COLO829 (cell line): ENCODE results near the gene PDRG1.

Source experiments
- DNase-seq: peaks from one replicate; pipeline ENCODE4 v3.0.0; 2012; ENCODE audit warnings: low spot score

The PDRG1 gene

DNA sequence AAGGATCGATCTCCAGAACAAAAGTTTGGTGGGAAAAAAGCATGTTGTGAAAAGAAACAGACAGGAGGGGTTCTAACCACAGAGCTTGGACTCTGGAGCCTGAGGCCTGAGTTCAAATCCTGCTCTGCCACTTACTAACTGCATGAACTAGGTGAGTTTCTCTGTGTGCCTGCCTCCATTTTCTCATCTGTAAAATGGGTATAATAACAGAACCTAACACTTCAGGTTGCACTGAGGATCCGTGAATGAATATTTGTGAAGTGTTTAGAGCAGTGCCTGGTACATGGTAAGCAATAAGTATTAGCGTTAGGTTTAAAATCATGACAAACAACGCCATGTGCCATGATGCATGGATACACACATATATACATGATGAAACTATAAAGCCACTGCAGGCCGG, 44.8 kb downstream of the PDRG1 start:
- DNase-seq = no peak

DNA sequence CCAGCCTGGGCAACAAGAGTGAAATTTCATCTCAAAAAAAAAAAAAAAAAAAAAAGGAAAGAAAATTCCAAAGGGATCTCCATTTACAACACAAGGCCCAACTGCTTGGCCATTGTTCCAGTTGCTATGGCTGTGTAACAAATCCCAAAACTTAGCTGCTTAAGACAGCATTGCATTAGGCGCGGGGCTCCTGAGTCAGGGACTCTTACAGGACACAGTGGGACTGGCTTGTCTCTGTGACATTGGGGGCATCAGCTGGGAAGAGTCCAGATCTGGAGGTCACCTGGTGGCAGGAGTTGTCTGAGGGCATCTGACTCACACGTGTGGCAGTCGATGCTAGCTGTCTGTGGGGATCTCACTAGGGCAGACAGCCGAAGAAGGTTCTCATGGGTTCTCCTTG, 45.8 kb downstream of the PDRG1 start:
- DNase-seq = no peak

DNA sequence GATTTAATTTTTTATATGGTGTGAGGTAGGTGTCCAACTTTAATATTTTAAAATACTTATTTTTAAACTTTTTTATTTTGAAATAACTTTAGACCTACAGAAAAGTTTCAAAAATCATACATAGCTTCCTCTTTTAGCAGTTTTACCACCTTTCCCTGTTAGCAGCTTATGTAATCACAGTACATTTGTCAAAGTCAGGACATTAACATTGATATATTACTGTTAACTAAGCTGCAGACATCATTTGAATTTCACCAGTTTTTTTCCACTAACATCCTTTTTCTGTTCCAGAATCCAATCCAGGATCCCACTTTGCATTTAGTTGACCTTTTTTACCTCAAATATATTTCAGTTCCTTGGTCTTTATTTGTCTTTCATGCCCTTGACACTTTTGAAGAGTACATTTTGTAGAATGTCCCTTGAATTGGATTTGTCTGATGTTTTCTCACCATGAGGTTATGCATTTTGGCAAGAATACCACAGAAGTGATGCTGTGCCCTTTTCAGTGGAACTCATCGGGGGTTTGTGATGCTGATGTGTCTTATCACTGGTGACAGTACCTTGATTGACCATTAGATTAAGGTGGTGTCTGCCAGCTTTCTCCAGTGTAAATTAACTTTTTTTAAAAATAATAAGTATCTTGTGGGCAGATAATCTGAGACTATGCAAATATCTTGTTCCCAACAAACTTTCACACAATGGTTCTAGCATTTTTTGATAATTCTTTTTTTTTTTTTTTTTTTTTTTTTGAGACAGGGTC, 48.0 kb downstream of the PDRG1 start:
- DNase-seq = no peak

DNA sequence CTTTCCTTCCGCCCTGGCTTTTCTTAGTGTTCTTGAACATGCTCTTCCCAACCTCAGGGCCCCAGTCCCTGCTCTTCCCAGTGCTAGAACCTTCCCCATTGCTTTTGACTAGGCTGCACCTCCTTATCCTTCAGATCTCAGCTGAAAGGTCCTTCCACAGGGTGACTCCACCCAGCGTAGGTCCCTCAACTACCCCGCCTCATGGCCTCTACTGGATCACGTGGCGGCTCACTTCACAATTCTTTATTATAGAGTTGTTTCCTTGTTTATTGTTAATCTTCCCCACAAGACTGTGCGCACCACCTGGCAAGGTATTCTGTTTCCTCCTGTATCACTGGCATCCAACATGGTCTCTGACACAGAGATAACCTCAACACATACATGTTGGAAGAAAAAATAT, 50.2 kb downstream of the PDRG1 start:
- no peak for DNase-seq

DNA sequence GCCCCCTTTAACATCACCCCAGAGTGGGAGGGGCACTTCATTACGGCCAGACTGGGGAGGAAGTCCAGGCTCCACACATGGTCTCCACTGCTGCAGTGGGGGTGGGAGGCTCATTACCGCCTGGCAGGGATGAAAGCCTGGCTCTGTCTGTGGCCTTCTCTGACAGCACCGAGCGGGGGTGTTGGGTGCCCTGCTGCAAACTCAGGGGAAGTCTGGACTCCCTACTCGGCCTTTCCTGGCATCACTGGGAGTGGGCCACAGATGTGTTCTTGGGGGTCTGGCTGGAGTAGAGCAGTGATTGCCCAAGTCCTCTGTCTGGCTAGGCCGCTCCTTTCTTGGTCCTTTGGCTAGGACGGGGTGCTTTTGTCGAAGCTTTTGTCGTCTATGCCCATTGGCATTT, 54.3 kb downstream of the PDRG1 start:
- no peak for DNase-seq

DNA sequence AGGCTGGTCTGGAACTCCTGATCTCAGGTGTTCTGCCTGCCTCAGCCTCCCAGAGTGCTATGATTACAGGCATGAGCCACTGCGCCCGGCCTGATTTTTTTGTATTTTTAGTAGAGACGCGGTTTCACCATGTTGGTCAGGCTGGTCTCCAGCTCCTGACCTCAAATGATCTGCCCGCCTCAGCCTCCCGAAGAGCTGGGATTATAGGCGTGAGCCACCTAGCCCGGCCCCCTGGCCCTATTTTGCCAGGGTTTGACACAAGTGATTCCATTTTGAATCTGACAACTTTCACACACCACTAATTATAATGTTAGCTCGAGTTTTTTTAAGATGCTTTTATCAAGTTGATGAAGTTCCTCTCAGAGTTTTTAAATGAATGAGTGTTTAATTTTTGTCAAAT, 55.8 kb downstream of the PDRG1 start:
- DNase-seq = no peak

DNA sequence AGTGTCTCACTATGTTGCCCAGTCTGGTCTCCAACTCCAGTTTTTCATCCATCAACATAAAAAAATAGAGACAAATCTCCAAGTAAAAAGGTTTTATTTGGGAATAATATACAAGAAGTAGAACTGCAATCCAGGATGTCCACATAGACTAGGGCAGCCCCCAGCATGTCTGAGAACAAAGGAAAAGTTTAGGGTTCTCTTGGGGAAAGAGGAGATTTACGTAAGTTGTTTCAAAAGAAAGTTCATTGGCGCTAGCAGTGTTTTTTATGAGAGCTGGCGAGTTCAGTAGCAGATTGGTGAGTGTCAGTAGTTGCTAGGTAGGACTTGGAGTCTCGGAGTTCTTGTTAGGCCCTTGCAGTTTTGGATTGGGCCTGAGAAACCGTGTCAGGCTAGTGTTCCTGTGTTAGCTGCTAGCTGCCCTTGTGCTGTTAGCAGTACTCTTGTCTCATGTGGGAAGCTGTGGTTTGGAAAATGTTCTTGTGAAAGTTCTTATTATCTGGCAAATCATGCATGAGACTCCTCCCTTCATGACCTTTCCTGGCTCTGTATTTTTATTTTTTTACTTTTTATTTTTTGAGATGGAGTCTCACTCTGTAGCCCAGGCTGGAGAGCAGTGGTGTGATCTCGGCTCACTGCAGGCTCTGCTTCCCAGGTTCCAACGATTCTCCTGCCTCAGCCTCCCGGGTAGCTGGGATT, 56.7 kb downstream of the PDRG1 start:
- peak; percentile 27 for DNase-seq
